Endothelial cell of umbilical vein (primary cell): ENCODE measurements around the gene UBASH3B.

Experiments used
- EZH2 ChIP-seq: IDR thresholded peaks from 2 replicates; pipeline ENCODE4 v1.6.1; 2012; ENCODE audit warnings: borderline replicate concordance, low read depth, mild to moderate bottlenecking, moderate library complexity, low read length, inconsistent platforms; ENCODE audit not compliant: severe bottlenecking
- MYC ChIP-seq: IDR thresholded peaks from one replicate; pipeline ENCODE4 v1.6.1; 2011; ENCODE audit warnings: mild to moderate bottlenecking, low read depth, low read length
- POLR2A ChIP-seq: IDR thresholded peaks from 2 replicates; pipeline ENCODE4 v1.6.1; 2012; ENCODE audit warnings: low read depth, mild to moderate bottlenecking, control low read depth, low read length
- POLR2AphosphoS5 ChIP-seq: IDR thresholded peaks from 2 replicates; pipeline ENCODE4 v1.6.1; 2012; ENCODE audit warnings: low read depth, mild to moderate bottlenecking, control low read depth, low read length, moderate library complexity; ENCODE audit not compliant: insufficient read depth
- TF ChIP-seq, protein P1 (sequence below), 2 donors: IDR thresholded peaks; 1 replicate in 1 of 2; 2 replicates in 1 of 2; pipeline ENCODE4 v1.5.1; 2011; ENCODE audit warnings: low read length in 2 of 2, mild to moderate bottlenecking in 2 of 2, moderate library complexity in 2 of 2, control low read depth in 1 of 2, inconsistent platforms in 1 of 2, low read depth in 1 of 2; ENCODE audit not compliant: insufficient read depth in 1 of 2; ENCODE audit errors: extremely low read depth in 1 of 2

DNA sequence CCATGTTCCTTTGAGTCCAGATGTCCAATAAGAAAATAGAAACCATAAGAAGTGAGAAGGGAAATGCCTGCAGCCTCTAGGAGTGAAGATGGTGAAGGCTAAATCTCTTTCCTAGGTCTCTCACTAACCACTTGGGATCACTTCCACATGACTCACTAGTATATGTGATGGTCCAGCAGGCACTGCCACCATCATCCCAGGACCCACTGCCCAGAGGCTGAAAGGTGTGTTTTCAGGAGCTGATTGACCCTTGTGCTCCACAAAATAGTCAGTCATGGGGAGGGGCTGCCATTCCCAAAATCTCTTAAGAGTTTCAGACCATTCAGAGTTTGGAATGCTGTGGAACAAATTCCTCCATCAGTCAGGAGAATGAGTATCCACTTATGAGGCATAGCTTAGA lies 22.9 kb downstream of the UBASH3B start:
- TF ChIP-seq EZH2 (no peak), POLR2AphosphoS5 (no peak), POLR2A (no peak), MYC (no peak)
- TF ChIP-seq, protein P1, sequence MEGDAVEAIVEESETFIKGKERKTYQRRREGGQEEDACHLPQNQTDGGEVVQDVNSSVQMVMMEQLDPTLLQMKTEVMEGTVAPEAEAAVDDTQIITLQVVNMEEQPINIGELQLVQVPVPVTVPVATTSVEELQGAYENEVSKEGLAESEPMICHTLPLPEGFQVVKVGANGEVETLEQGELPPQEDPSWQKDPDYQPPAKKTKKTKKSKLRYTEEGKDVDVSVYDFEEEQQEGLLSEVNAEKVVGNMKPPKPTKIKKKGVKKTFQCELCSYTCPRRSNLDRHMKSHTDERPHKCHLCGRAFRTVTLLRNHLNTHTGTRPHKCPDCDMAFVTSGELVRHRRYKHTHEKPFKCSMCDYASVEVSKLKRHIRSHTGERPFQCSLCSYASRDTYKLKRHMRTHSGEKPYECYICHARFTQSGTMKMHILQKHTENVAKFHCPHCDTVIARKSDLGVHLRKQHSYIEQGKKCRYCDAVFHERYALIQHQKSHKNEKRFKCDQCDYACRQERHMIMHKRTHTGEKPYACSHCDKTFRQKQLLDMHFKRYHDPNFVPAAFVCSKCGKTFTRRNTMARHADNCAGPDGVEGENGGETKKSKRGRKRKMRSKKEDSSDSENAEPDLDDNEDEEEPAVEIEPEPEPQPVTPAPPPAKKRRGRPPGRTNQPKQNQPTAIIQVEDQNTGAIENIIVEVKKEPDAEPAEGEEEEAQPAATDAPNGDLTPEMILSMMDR (IDR thresholded peaks at IDR 0.05; ENCODE audit: extremely low read depth in 1 of 2, insufficient read depth in 1 of 2, low read depth in 1 of 2, low read length in 2 of 2): no peak
